GM23338 (cell line): ENCODE data around the gene MRPL20. TPM values are rescaled to one million over a fixed set of nuclear protein-coding genes. Genes with fewer than 3 reads are reported as not detected.

Experiments used
- ATAC-seq: fragments of 200-7000 bp; cut with Tn5 transposase; 3 replicates; pipeline ENCODE4 v1.9.1; 2020
- DNase-seq: peaks from one replicate; pipeline ENCODE4 v3.0.0-alpha.2; 2015; ENCODE audit warnings: low spot score
- H2AFZ ChIP-seq: fragments of 200-600 bp; sonication (generic); 2 replicates; pipeline ENCODE4 v1.8.0; 2016; ENCODE audit warnings: antibody characterized with exemption, mild to moderate bottlenecking, moderate library complexity
- H3F3A ChIP-seq: fragments of 200-600 bp; sonication (generic); replicated peaks from 2 replicates; pipeline ENCODE4 v1.8.0; 2017; ENCODE audit warnings: antibody characterized with exemption, mixed run types, low read depth
- H3K27ac ChIP-seq: fragments of 200-600 bp; sonication (generic); 2 replicates; pipeline ENCODE4 v1.6.1; 2016; ENCODE audit warnings: low read depth
- H3K27me3 ChIP-seq: fragments of 200-600 bp; sonication (generic); 2 replicates; pipeline ENCODE4 v1.8.0; 2016; ENCODE audit warnings: mild to moderate bottlenecking, mixed run types, moderate library complexity; ENCODE audit not compliant: insufficient read depth
- H3K36me3 ChIP-seq: fragments of 200-600 bp; sonication (generic); 2 replicates; pipeline ENCODE4 v1.8.0; 2016; ENCODE audit warnings: mild to moderate bottlenecking; ENCODE audit not compliant: insufficient read depth
- H3K4me1 ChIP-seq: fragments of 200-600 bp; sonication (generic); 2 replicates; pipeline ENCODE4 v1.8.0; 2016; ENCODE audit warnings: mild to moderate bottlenecking, moderate library complexity; ENCODE audit not compliant: insufficient read depth
- H3K4me2 ChIP-seq: fragments of 200-600 bp; sonication (generic); 2 replicates; pipeline ENCODE4 v1.7.1; 2017; ENCODE audit warnings: mixed run types
- H3K4me3 ChIP-seq: fragments of 200-600 bp; sonication (generic); 2 replicates; pipeline ENCODE4 v1.6.1; 2016; ENCODE audit warnings: mixed run types
- H3K79me2 ChIP-seq: fragments of 200-600 bp; sonication (generic); replicated peaks from 2 replicates; pipeline ENCODE4 v1.8.0; 2017; ENCODE audit warnings: mild to moderate bottlenecking; ENCODE audit not compliant: insufficient read depth
- H3K9me2 ChIP-seq: fragments of 200-600 bp; sonication (generic); 2 replicates; pipeline ENCODE4 v1.8.0; 2017; ENCODE audit not compliant: insufficient read depth
- H4K20me1 ChIP-seq: fragments of 200-600 bp; sonication (generic); replicated peaks from 2 replicates; pipeline ENCODE4 v1.8.0; 2017; ENCODE audit warnings: mild to moderate bottlenecking; ENCODE audit not compliant: insufficient read depth
- H3K27ac Mint-ChIP-seq: 2 replicates; pipeline ENCODE4 v1.8.0; 2020; ENCODE audit warnings: inconsistent platforms, mild to moderate bottlenecking, moderate library complexity, mixed read lengths
- H3K27me3 Mint-ChIP-seq: 3 replicates; pipeline ENCODE4 v1.8.0; 2022; ENCODE audit warnings: low read depth, mild to moderate bottlenecking, moderate library complexity, mixed read lengths, inconsistent platforms; ENCODE audit not compliant: insufficient read depth, poor library complexity
- H3K36me3 Mint-ChIP-seq: 3 replicates; pipeline ENCODE4 v1.8.0; 2021; ENCODE audit warnings: low read depth, mild to moderate bottlenecking, inconsistent platforms, moderate library complexity, mixed read lengths
- H3K4me1 Mint-ChIP-seq: 3 replicates; pipeline ENCODE4 v1.8.0; 2020; ENCODE audit warnings: mild to moderate bottlenecking, inconsistent platforms, mixed read lengths
- H3K4me3 Mint-ChIP-seq: 3 replicates; pipeline ENCODE4 v1.8.0; 2021; ENCODE audit warnings: moderate library complexity, mild to moderate bottlenecking, inconsistent platforms, mixed read lengths
- H3K9me3 Mint-ChIP-seq: 3 replicates; pipeline ENCODE4 v1.8.0; 2020; ENCODE audit warnings: moderate library complexity, mild to moderate bottlenecking, inconsistent platforms, mixed read lengths
- CREB1 ChIP-seq: fragments of 250-450 bp; sonication (Bioruptor Pico); IDR thresholded peaks from 2 replicates; pipeline ENCODE4 v1.5.0; 2020; ENCODE audit warnings: low read depth, mild to moderate bottlenecking, moderate library complexity
- EZH2 ChIP-seq: fragments of 200-600 bp; sonication (generic); IDR thresholded peaks from one replicate; pipeline ENCODE4 v1.8.0; 2017; ENCODE audit warnings: antibody characterized with exemption, mild to moderate bottlenecking, low read depth; ENCODE audit not compliant: unreplicated experiment
- EZH2phosphoT487 ChIP-seq: fragments of 200-600 bp; sonication (generic); IDR thresholded peaks from one replicate; pipeline ENCODE4 v1.8.1; 2018; ENCODE audit warnings: antibody characterized with exemption; ENCODE audit not compliant: unreplicated experiment
- JUNB ChIP-seq: IDR thresholded peaks from one replicate; pipeline ENCODE4 v1.6.1; 2016; ENCODE audit warnings: antibody characterized with exemption; ENCODE audit not compliant: unreplicated experiment
- NANOG ChIP-seq: IDR thresholded peaks from 2 replicates; pipeline ENCODE4 v1.6.1; 2016; ENCODE audit warnings: antibody characterized with exemption, borderline replicate concordance
- POLR2AphosphoS5 ChIP-seq: IDR thresholded peaks from 2 replicates; pipeline ENCODE4 v1.6.1; 2016; ENCODE audit warnings: antibody characterized with exemption, low read depth
- STAT1 ChIP-seq: IDR thresholded peaks from one replicate; pipeline ENCODE4 v1.6.1; 2016; ENCODE audit warnings: antibody characterized with exemption; ENCODE audit not compliant: unreplicated experiment
- ZNF114 ChIP-seq: fragments of 250-450 bp; sonication (Bioruptor Pico); IDR thresholded peaks from 2 replicates; pipeline ENCODE4 v1.5.0; 2020; ENCODE audit warnings: mild to moderate bottlenecking, moderate library complexity
- ZNF331 ChIP-seq: fragments of 250-450 bp; sonication (Bioruptor Pico); IDR thresholded peaks from 2 replicates; pipeline ENCODE4 v1.5.0; 2020; ENCODE audit warnings: low read depth, mild to moderate bottlenecking, moderate library complexity
- ZNF462 ChIP-seq: fragments of 250-450 bp; sonication (Bioruptor Pico); IDR thresholded peaks from 2 replicates; pipeline ENCODE4 v1.5.0; 2020; ENCODE audit warnings: mild to moderate bottlenecking, moderate library complexity
- polyA plus RNA-seq: library from polyadenylated mRNA; unstranded; fragments of >200 nt; fragmentation: Nextera tagmentation; extraction: Ambion mirVana; gene quantifications from 2 replicates; pipeline ENCODE4 v1.2.1, GENCODE V29; 2016
- total RNA-seq: library from RNA; depleted of rRNA; stranded (reverse); fragments of >200 nt; shearing (Covaris generic); gene quantifications from 2 replicates; pipeline ENCODE4 v1.2.3, GENCODE V29; 2014
- TF ChIP-seq, protein P1 (sequence below), 2 experiments: fragments of 200-600 bp in 1 of 2; sonication (generic) in 1 of 2; conservative IDR thresholded peaks; 2 replicates each; pipeline versions ENCODE4 v1.5.1 to v1.6.1; 2016 to 2017; ENCODE audit warnings: antibody characterized with exemption in 2 of 2, low read depth in 2 of 2, mild to moderate bottlenecking in 2 of 2, moderate library complexity in 1 of 2

MRPL20 gene
- total and polyA plus RNA-seq, 2 experiments from 2014 or later = 173 to 319 TPM

- Histone ChIP-seq H3K9me2 (no peaks in the 10 kb centered on the region), H3K4me1 (peaks cover 7% of the 10 kb centered on the region; the same call in 1 of the 2 replicates), H3F3A (peaks cover 52% of the 10 kb centered on the region), H2AFZ (no peak overlapping the region), H4K20me1 (peaks cover 38% of the 10 kb centered on the region), H3K36me3 (peaks cover 63% of the 10 kb centered on the region), H3K79me2 (peaks cover 70% of the 10 kb centered on the region), H3K27ac (no peak overlapping the region), H3K4me3 (no peak overlapping the region), H3K4me2 (no peak overlapping the region), H3K27me3 (no peaks in the 10 kb centered on the region)
- DNase-seq = no peak
- Mint-ChIP-seq H3K27me3 (peaks cover 8% of the 10 kb centered on the region), H3K36me3 (peaks cover 80% of the 10 kb centered on the region), H3K4me1 (peaks cover 5% of the 10 kb centered on the region), H3K4me3 (no peak overlapping the region), H3K27ac (no peak overlapping the region), H3K9me3 (no peaks in the 10 kb centered on the region)
- TF ChIP-seq NANOG (no peak), ZNF114 (CRISPR knock-in tag) (no peak)
- ATAC-seq = no peak
These were observed 11.9 kb downstream of the MRPL20 start for GRCh38 chr1:1395166-1395565.

GRCh38 chr1:1394116-1394515 lies 13.0 kb downstream of the MRPL20 start:
- H3K9me3 Mint-ChIP-seq = no peaks in the 10 kb centered on the region
- Histone ChIP-seq H3K4me1 (0 out of 2 replicates have a peak, but pooled peaks cover 6% of the 10 kb centered on the region), H4K20me1 (peaks cover 36% of the 10 kb centered on the region), H3K79me2 (peaks cover 63% of the 10 kb centered on the region), H3F3A (peaks cover 47% of the 10 kb centered on the region), H3K27ac (no peak overlapping the region), H3K27me3 (no peaks in the 10 kb centered on the region), H3K36me3 (peaks cover 73% of the 10 kb centered on the region), H3K4me2 (no peak overlapping the region), H3K4me3 (no peak overlapping the region), H3K9me2 (no peaks in the 10 kb centered on the region), H2AFZ (no peak overlapping the region)
- peaks cover 4% of the 10 kb centered on the region for H3K27me3 Mint-ChIP-seq
- H3K4me1 Mint-ChIP-seq = peaks cover 3% of the 10 kb centered on the region; the same call in 2 of the 3 replicates
- peaks cover 86% of the 10 kb centered on the region for H3K36me3 Mint-ChIP-seq
- ATAC-seq (no peak), DNase-seq (no peak)
- H3K4me3 Mint-ChIP-seq = no peak overlapping the region
- no peak overlapping the region for H3K27ac Mint-ChIP-seq
- TF ChIP-seq NANOG (no peak), JUNB (no peak), EZH2 (no peak), STAT1 (no peak), POLR2AphosphoS5 (no peak), CREB1 (CRISPR knock-in tag) (no peak), EZH2phosphoT487 (no peak), ZNF114 (CRISPR knock-in tag) (no peak), ZNF331 (no peak), ZNF462 (CRISPR knock-in tag) (no peak)
- TF ChIP-seq, protein P1, sequence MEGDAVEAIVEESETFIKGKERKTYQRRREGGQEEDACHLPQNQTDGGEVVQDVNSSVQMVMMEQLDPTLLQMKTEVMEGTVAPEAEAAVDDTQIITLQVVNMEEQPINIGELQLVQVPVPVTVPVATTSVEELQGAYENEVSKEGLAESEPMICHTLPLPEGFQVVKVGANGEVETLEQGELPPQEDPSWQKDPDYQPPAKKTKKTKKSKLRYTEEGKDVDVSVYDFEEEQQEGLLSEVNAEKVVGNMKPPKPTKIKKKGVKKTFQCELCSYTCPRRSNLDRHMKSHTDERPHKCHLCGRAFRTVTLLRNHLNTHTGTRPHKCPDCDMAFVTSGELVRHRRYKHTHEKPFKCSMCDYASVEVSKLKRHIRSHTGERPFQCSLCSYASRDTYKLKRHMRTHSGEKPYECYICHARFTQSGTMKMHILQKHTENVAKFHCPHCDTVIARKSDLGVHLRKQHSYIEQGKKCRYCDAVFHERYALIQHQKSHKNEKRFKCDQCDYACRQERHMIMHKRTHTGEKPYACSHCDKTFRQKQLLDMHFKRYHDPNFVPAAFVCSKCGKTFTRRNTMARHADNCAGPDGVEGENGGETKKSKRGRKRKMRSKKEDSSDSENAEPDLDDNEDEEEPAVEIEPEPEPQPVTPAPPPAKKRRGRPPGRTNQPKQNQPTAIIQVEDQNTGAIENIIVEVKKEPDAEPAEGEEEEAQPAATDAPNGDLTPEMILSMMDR (conservative IDR thresholded peaks at IDR 0.05; ENCODE audit: low read depth in 2 of 2) = no peak
